Adrenal gland (tissue), 12 donors: ENCODE data around the gene GDF11. TPM values are rescaled to one million over a fixed set of nuclear protein-coding genes. Genes with fewer than 3 reads are reported as not detected.
"Not testable (repeated sequence)": the region's sequence is repeated elsewhere in the genome, so short reads cannot be mapped to it uniquely, and the experiment has no call there.

Source experiments
- DNase-seq, 7 donors: peaks; one replicate each; pipeline ENCODE4 v3.0.0-alpha.2; 2019 to 2020
- H3K27ac ChIP-seq, 5 donors: fragments of 200-600 bp; sonication (generic) in 4 of 5; 1 replicate in 3 of 5; 2 replicates in 2 of 5; pipeline versions ENCODE4 v1.5.1 to v1.8.0; 2016 to 2020; ENCODE audit warnings: mild to moderate bottlenecking in 1 of 5
- H3K27me3 ChIP-seq: fragments of 200-600 bp; 2 replicates; pipeline ENCODE4 v1.8.0; 2021
- H3K36me3 ChIP-seq, 2 donors: fragments of 200-600 bp; replicated peaks in 1 of 2; 1 replicate in 1 of 2; 2 replicates in 1 of 2; pipeline versions ENCODE4 v1.5.1 to v1.8.0; 2018 to 2022
- H3K4me1 ChIP-seq, 2 donors: fragments of 200-600 bp; replicated peaks in 1 of 2; 1 replicate in 1 of 2; 2 replicates in 1 of 2; pipeline versions ENCODE4 v1.5.1 to v1.8.0; 2018 to 2021
- H3K4me3 ChIP-seq, 4 donors: fragments of 200-600 bp; sonication (generic) in 3 of 4; one replicate each; pipeline ENCODE4 v1.5.1; 2016 to 2018
- H3K9me3 ChIP-seq, 3 donors: fragments of 200-600 bp; sonication (generic) in 1 of 3; replicated peaks in 1 of 3; 1 replicate in 2 of 3; 2 replicates in 1 of 3; pipeline versions ENCODE4 v1.5.1 to v1.8.0; 2016 to 2021
- POLR2A ChIP-seq, 2 donors: fragments of 450-650 bp; IDR thresholded peaks; one replicate each; pipeline ENCODE4 v1.6.1; 2017; ENCODE audit warnings: antibody characterized with exemption in 2 of 2, mild to moderate bottlenecking in 2 of 2, moderate library complexity in 1 of 2
- WGBS, 4 donors: extraction: QIAGEN DNeasy Blood & Tissue Kit in 2 of 4; methylation state at CpG; one replicate each; pipeline versions ENCODE4 v1.1.5 to v1.1.7; 2013 to 2017; 5-methylcytosine and 5-hydroxymethylcytosine counted together
- intact Hi-C, 2 donors: fragments of 100-400 bp; cut with DNase I; formaldehyde crosslinking; loops; one replicate each; pipeline versions ENCODE4 v1.14.1 to v1.15.0; 2022 to 2023
- polyA plus RNA-seq, 3 donors: library from polyadenylated mRNA; stranded (reverse); fragments of 200-250 nt in 2 of 3; fragments of 350-450 nt in 1 of 3; fragmentation: Illumina TruSeq in 1 of 3; extraction: RNeasy Lipid Tissue Mini Kit (QIAGEN cat#74804) in 1 of 3; gene quantifications; one replicate each; pipeline ENCODE4 v1.2.3, GENCODE V29; 2013 to 2014
- total RNA-seq, 9 donors: library from RNA; depleted of rRNA in 4 of 9; stranded (reverse); fragments of >200 nt in 4 of 9; fragments of 120-200 nt in 1 of 9; fragmentation: NEBNext Ultra II Directional in 1 of 9; extraction: Animal tissue kit (Norgen Biotek cat#: 25700) in 1 of 9; gene quantifications; one replicate each; pipeline versions ENCODE4 v1.1.0 to v1.2.4, GENCODE V29; 2013 to 2023
- TF ChIP-seq, protein P1 (sequence below), 6 experiments: fragments of 450-650 bp in 4 of 6; fragments of 200-600 bp in 2 of 6; sonication (generic) in 1 of 6; IDR thresholded peaks; 1 replicate in 5 of 6; 2 replicates in 1 of 6; pipeline versions ENCODE4 v1.5.1 to v1.8.0; 2016 to 2021; ENCODE audit warnings: antibody characterized with exemption in 6 of 6, mild to moderate bottlenecking in 2 of 6, moderate library complexity in 1 of 6
- donor health status: healthy with polysubstance abuse.
- donor health status: Bipolar disorder and iron deficiency.
- donor health status: DM: yes; HTN: yes; CAD: no.
- donor health status: DM: no; HTN: no; CAD: no.
- donor health status: DM: no; HTN: no; CAD: no.
- donor health status: DM: yes; HTN: yes; CAD: no.

Gene GDF11
- total and polyA plus RNA-seq, 12 donors = 2.4 to 8.3 (median 5.8) TPM

DNA sequence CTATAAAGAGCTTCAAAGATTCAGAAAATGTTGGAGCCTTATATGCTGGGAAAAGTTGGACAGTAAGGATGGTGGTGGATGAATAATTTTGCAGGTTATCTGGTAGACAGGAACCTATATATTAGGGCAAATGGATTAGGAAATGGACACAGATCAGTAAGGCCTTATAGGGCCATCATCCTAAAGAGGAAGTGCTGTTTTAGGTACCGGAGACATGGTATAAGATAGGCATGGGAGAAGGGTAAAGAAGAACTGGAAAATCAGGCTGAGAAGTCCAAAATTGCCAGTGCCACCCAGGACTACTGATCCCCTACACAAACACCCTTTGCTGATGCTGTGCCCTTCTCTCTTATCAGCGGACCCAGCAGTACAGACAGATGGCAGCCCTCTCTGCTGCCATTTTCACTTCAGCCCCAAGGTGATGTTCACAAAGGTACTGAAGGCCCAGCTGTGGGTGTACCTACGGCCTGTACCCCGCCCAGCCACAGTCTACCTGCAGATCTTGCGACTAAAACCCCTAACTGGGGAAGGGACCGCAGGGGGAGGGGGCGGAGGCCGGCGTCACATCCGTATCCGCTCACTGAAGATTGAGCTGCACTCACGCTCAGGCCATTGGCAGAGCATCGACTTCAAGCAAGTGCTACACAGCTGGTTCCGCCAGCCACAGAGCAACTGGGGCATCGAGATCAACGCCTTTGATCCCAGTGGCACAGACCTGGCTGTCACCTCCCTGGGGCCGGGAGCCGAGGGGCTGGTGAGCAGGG, 5.5 kb downstream of the GDF11 start:
- TF ChIP-seq, protein P1, sequence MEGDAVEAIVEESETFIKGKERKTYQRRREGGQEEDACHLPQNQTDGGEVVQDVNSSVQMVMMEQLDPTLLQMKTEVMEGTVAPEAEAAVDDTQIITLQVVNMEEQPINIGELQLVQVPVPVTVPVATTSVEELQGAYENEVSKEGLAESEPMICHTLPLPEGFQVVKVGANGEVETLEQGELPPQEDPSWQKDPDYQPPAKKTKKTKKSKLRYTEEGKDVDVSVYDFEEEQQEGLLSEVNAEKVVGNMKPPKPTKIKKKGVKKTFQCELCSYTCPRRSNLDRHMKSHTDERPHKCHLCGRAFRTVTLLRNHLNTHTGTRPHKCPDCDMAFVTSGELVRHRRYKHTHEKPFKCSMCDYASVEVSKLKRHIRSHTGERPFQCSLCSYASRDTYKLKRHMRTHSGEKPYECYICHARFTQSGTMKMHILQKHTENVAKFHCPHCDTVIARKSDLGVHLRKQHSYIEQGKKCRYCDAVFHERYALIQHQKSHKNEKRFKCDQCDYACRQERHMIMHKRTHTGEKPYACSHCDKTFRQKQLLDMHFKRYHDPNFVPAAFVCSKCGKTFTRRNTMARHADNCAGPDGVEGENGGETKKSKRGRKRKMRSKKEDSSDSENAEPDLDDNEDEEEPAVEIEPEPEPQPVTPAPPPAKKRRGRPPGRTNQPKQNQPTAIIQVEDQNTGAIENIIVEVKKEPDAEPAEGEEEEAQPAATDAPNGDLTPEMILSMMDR (IDR thresholded peaks at IDR 0.05) = no peak
- no peak for TF ChIP-seq POLR2A (IDR thresholded peaks at IDR 0.05)
- Histone ChIP-seq H3K36me3 (peaks cover 0 to 23% of the 10 kb centered on the region in 2 donors), H3K4me1 (peaks cover 8 to 15% of the 10 kb centered on the region in 2 donors), H3K4me3 (no peak overlapping the region), H3K27me3 (no peaks in the 10 kb centered on the region), H3K27ac (no peak overlapping the region), H3K9me3 (no peaks in the 10 kb centered on the region)
- DNase-seq = peak in 1 of 7 donors; percentile 52
- intact Hi-C loops = loop anchor here in 1 of 2 donors (10.0 kb wide), 1 partner anchor 56 kb away; no protein-coding TSS in a partner anchor
- 92 to 94% (median 93%) methylated on average over 10 to 18 of the region's 18 CpGs for WGBS, 4 donors

DNA sequence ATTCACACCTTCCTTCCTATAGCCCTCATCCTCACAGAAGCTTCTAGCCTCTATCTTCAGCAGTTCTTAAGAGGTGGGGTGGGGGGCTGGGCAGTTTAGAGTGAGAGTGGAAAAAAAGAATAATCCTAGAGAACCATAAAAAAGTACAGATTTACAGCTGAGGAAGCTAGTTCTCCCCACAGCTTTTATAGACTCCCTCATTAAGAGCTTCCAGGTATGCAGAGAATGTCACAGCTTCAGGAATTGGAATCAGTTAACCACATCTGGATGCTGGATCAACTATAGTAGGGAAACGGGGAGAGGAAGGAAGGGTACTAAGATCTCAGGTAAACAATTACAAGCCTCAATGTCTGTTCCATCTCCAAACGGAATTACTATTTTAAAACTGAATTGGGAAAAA, 12.3 kb downstream of the GDF11 start:
- no peak for TF ChIP-seq POLR2A (IDR thresholded peaks at IDR 0.05)
- Histone ChIP-seq H3K27me3 (no peaks in the 10 kb centered on the region), H3K36me3 (peaks cover 0 to 61% of the 10 kb centered on the region in 2 donors), H3K27ac (no peak overlapping the region), H3K4me1 (no peaks in the 10 kb centered on the region), H3K4me3 (no peak overlapping the region), H3K9me3 (no peaks in the 10 kb centered on the region)
- intact Hi-C loops = no loop called here
- 64 to 82% (median 76%) methylated on average over 2 of the region's 2 CpGs for WGBS, 4 donors
- DNase-seq = no peak

DNA sequence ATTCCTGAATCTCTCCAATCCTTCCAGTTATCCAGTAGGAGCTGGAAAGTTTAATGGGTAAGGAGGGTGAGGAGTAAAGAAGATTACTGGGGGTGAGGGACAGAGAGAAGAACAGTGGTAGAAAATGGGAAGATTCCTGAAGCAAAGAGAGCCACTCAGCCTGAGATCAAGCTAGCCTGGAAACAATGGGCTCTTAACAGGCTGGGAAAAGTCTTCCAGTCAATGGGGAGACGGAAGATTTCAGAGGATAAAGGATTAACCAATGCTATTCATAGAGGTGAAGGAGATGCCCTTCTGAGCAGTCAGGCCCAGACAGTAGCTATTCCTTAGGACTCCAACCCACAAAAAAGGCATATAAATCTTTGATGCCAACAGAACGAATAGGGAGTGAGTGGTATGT, 14.8 kb downstream of the GDF11 start:
- H3K27ac ChIP-seq = no peak overlapping the region
- intact Hi-C loops = no loop called here
- H3K9me3 ChIP-seq = no peaks in the 10 kb centered on the region
- 71 to 90% (median 79%) methylated on average over 2 of the region's 2 CpGs for WGBS, 4 donors
- H3K4me1 ChIP-seq = no peaks in the 10 kb centered on the region
- no peak overlapping the region for H3K4me3 ChIP-seq
- TF ChIP-seq, protein P1 (IDR thresholded peaks at IDR 0.05) = no peak
- no peak for TF ChIP-seq POLR2A (IDR thresholded peaks at IDR 0.05)
- no peak for DNase-seq
- H3K36me3 ChIP-seq = peaks cover 0 to 54% of the 10 kb centered on the region in 2 donors
- no peaks in the 10 kb centered on the region for H3K27me3 ChIP-seq

DNA sequence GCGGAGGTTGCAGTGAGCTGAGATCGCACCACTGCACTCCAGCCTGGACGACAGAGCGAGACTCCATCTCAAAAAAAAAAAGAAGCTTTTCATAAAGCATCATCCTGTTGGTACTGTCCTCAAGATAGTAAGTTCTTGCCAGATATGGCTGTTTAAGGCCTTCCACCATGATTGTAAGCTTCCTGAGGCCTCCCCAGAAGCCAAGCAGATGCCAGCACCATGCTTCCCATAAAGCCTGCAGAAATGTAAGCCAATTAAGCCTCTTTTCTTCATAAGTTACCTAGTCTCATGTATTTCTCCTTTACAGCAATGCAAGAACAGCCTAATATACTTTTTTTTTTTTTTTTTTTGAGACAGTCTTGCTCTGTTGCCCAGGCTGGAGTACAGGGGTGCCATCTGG, 15.7 kb downstream of the GDF11 start:
- WGBS, 4 donors = 94 to 100% (median 98%) methylated on average over 4 of the region's 4 CpGs
- H3K4me1 ChIP-seq, intact Hi-C loops, H3K27ac ChIP-seq, H3K4me3 ChIP-seq, H3K9me3 ChIP-seq, H3K27me3 ChIP-seq, DNase-seq: not testable (repeated sequence)
- peaks cover 0 to 52% of the 10 kb centered on the region in 2 donors for H3K36me3 ChIP-seq

DNA sequence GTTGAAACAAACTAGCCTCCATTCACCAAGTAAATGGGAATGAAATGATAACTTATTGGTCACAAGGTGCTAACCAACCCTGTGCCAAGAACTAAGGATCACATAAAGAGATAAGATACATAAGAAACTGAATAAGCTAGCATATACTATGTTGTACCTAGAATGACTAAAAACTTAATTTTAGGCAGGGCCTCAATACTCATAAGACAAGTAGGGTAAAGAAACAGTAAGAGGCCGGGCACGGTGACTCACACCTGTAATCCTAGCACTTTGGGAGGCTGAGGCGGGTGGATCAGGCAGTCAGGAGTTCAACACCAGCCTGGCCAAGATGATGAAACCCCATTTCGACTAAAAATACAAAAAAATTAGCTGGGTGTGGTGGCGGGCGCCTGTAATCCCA, 17.7 kb downstream of the GDF11 start:
- Histone ChIP-seq H3K36me3 (peaks cover 0 to 55% of the 10 kb centered on the region in 2 donors), H3K27me3 (no peaks in the 10 kb centered on the region), H3K9me3 (no peaks in the 10 kb centered on the region), H3K4me3 (no peak overlapping the region), H3K27ac (no peak overlapping the region), H3K4me1 (no peaks in the 10 kb centered on the region)
- TF ChIP-seq, protein P1 (IDR thresholded peaks at IDR 0.05) = no peak
- no peak for TF ChIP-seq POLR2A (IDR thresholded peaks at IDR 0.05)
- intact Hi-C loops = no loop called here
- DNase-seq = no peak
- 89 to 96% (median 93%) methylated on average over 6 of the region's 6 CpGs for WGBS, 4 donors
